Natural killer cell (primary cell): ENCODE results near the gene ZNF669. TPM values are rescaled to one million over a fixed set of nuclear protein-coding genes. Genes with fewer than 3 reads are reported as not detected.
A peak's percentile ranks its signal among the peaks of the same experiment; 100 is the strongest.

Source experiments
- ATAC-seq, 3 donors: fragments of 150-1000 bp in 2 of 3; fragments of 200-7000 bp in 1 of 3; cut with Tn5 transposase; 1 replicate in 1 of 3; 2 replicates in 2 of 3; pipeline ENCODE4 v1.10.0; 2021; ENCODE audit warnings: mild to moderate bottlenecking in 2 of 3, moderate library complexity in 2 of 3
- DNase-seq, 2 donors: peaks; one replicate each; pipeline versions ENCODE4 v3.0.0 to v3.0.0-alpha.2; 2013 to 2021; ENCODE audit warnings: mixed read lengths in 1 of 2
- H3K27ac ChIP-seq: one replicate; pipeline ENCODE4 v1.5.1; 2013; ENCODE audit warnings: mild to moderate bottlenecking, low read length
- H3K27me3 ChIP-seq: one replicate; pipeline ENCODE4 v1.6.1; 2013; ENCODE audit warnings: low read length; ENCODE audit not compliant: control insufficient read depth, insufficient read depth
- H3K36me3 ChIP-seq: one replicate; pipeline ENCODE4 v1.6.1; 2013; ENCODE audit warnings: low read length; ENCODE audit not compliant: control insufficient read depth, insufficient read depth
- H3K4me1 ChIP-seq: one replicate; pipeline ENCODE4 v1.6.1; 2013; ENCODE audit warnings: low read length; ENCODE audit not compliant: control insufficient read depth, insufficient read depth
- H3K4me3 ChIP-seq: one replicate; pipeline ENCODE4 v1.5.1; 2013; ENCODE audit warnings: low read length
- H3K9me3 ChIP-seq: one replicate; pipeline ENCODE4 v1.6.1; 2013; ENCODE audit warnings: low read length; ENCODE audit not compliant: control insufficient read depth, insufficient read depth
- H3K27ac Mint-ChIP-seq, 2 donors: one replicate each; pipeline ENCODE4 v1.8.0; 2022; ENCODE audit warnings: mild to moderate bottlenecking in 2 of 2, mixed read lengths in 2 of 2, moderate library complexity in 1 of 2
- H3K27me3 Mint-ChIP-seq, 2 donors: one replicate each; pipeline ENCODE4 v1.8.0; 2022; ENCODE audit warnings: low read depth in 2 of 2, mixed read lengths in 2 of 2
- H3K36me3 Mint-ChIP-seq: one replicate; pipeline ENCODE4 v1.8.0; 2022; ENCODE audit warnings: mixed read lengths
- H3K4me1 Mint-ChIP-seq, 2 donors: one replicate each; pipeline ENCODE4 v1.8.0; 2022; ENCODE audit warnings: mixed read lengths in 2 of 2
- H3K4me3 Mint-ChIP-seq: one replicate; pipeline ENCODE4 v1.8.0; 2022; ENCODE audit warnings: mild to moderate bottlenecking, moderate library complexity, mixed read lengths
- H3K9me3 Mint-ChIP-seq, 2 donors: one replicate each; pipeline ENCODE4 v1.8.0; 2022; ENCODE audit warnings: mixed read lengths in 2 of 2
- WGBS: methylation state at CpG from one replicate; pipeline ENCODE4 v1.1.7; 2013; ENCODE audit warnings: missing lambda C conversion rate; ENCODE audit not compliant: insufficient coverage; 5-methylcytosine and 5-hydroxymethylcytosine counted together
- intact Hi-C: fragments of 100-400 bp; cut with micrococcal nuclease; formaldehyde crosslinking; loops from one replicate; pipeline ENCODE4 v1.14.2; 2022
- total RNA-seq, 4 donors: library from RNA; stranded (reverse); fragments of 120-200 nt in 1 of 4; gene quantifications; one replicate each; pipeline versions ENCODE4 v1.2.3 to v1.2.4, GENCODE V29; 2013 to 2022
- TF ChIP-seq, protein P1 (sequence below): fragments of 200-600 bp; IDR thresholded peaks from one replicate; pipeline ENCODE4 v1.8.0; 2022; ENCODE audit warnings: antibody characterized with exemption

Gene ZNF669
- total RNA-seq, 3 donors from 2014 or later (not counting 1 experiment from before 2014, with no cell fraction given): 16.2 to 18.3 (median 17.0) TPM

DNA sequence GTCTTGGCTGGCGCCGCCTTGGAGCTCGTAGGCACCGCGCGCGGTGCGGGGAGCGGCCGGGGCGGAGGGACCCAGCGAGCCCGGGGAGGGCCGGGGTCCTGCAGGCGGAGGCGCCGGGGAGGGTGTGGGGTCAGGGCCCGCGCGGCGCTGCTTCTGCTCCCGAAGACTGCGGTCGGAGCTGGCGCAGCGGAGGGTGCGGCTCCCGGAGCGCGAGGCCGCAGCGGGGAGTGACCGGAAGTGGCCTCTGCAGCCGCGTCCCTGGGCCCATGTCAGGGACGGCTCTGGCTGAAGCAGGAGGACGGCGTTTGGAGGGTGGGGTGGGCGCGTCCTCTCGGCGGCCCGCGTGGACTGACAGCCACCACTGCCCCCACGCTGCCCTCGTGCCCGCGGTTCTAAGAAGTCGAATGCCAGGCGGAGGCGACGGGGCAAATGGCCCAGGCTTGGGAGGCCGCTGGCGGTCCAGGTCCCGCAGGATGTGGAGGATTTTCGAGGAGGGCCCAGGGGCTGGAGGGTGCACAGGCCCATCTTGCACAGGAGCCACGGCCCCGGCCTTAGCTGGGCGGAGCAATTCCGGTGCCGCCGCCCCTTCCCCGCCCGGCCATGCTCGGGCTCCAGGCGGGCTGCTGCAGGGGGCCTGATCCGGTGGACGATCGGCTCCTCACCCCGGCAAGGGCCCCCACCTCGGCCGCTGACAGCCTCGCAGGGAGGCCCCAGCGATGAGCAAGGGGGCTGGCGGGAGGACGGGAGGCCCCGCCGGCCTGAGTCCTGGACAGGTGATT is 7.7 kb upstream of the ZNF669 start:
- H3K27ac ChIP-seq: no peak overlapping the region
- H3K4me3 ChIP-seq: peak overlapping the region; percentile 35
- TF ChIP-seq, protein P1, sequence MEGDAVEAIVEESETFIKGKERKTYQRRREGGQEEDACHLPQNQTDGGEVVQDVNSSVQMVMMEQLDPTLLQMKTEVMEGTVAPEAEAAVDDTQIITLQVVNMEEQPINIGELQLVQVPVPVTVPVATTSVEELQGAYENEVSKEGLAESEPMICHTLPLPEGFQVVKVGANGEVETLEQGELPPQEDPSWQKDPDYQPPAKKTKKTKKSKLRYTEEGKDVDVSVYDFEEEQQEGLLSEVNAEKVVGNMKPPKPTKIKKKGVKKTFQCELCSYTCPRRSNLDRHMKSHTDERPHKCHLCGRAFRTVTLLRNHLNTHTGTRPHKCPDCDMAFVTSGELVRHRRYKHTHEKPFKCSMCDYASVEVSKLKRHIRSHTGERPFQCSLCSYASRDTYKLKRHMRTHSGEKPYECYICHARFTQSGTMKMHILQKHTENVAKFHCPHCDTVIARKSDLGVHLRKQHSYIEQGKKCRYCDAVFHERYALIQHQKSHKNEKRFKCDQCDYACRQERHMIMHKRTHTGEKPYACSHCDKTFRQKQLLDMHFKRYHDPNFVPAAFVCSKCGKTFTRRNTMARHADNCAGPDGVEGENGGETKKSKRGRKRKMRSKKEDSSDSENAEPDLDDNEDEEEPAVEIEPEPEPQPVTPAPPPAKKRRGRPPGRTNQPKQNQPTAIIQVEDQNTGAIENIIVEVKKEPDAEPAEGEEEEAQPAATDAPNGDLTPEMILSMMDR: no peak
- intact Hi-C loops: loop anchor here (5.0 kb wide), 1 partner anchor 420 kb away; no protein-coding TSS in a partner anchor
- no peaks in the 10 kb centered on the region for H3K9me3 Mint-ChIP-seq
- 5% methylated on average over 78 of the region's 78 CpGs for WGBS
- no peaks in the 10 kb centered on the region for H3K36me3 ChIP-seq
- peak; percentile 46 to 64 (median 56) for ATAC-seq
- peak overlapping the region; percentile 65 for H3K4me3 Mint-ChIP-seq
- peaks cover 39 to 41% of the 10 kb centered on the region in 2 donors for H3K27me3 Mint-ChIP-seq
- peaks cover 7 to 10% of the 10 kb centered on the region in 2 donors for H3K4me1 Mint-ChIP-seq
- no peak for DNase-seq
- H3K36me3 Mint-ChIP-seq: no peaks in the 10 kb centered on the region
- peaks cover 16% of the 10 kb centered on the region for H3K4me1 ChIP-seq
- H3K9me3 ChIP-seq: no peaks in the 10 kb centered on the region
- no peak overlapping the region for H3K27ac Mint-ChIP-seq
- peaks cover 27% of the 10 kb centered on the region for H3K27me3 ChIP-seq

DNA sequence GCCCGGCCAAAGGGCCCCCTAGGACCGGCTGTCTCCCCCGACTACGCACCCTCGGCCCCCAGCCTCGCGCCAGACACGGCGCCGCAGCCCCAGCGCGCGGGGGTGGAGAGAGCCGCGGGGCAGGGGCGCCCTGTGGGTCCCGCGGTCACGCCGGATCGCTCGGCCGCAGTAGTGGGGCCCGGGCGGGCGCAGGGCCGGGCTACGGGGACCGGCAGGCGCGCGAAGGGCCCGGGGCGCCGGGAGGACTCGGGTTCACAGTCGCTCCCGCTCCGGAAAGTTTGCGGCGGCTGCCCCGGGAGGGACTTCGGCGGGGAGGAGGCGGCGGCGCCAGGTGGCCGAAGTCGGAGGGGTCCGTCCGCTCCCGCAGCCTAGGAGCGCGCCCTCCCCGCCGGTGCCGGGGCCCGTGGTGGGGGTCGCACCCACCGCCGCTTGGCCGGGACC is 7.1 kb upstream of the ZNF669 start:
- peaks cover 27% of the 10 kb centered on the region for H3K27me3 ChIP-seq
- H3K27ac Mint-ChIP-seq: no peak overlapping the region
- intact Hi-C loops: loop anchor here (5.0 kb wide), 1 partner anchor 421 kb away; no protein-coding TSS in a partner anchor

DNA sequence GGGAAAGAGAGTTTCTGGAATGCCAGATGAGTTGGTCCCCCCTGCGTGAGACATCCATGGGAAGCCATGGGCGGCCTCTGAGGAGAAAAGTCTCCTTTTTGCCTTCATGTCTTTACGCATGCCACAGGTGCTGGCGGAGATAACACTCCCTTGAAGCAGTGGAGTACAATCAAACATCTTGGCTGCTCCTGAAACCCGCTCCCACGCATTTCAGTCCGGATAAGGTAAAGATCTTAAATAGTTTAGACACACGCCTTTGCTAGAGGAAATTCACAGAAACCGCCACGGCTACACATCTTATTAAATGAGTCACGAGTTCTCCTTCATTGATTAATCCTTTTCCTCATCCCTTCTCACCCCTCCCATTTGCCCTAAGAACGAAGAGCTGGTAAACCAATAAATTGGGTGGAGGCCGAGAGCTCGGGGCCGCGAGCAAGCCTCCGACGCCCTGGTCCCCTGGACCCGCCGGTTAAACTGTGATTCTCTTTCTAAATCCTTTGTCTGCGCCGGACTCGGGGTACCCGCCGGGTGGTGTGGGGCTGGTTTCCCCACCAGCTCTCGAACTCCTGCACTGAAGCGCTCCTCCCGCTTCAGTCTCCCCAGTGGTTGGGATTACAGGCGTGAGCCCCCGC is 6.6 kb upstream of the ZNF669 start:
- ATAC-seq (peak in 2 of 3 donors; percentile 4 to 45), DNase-seq (peak in 1 of 2 donors; percentile 32)
- H3K27ac ChIP-seq: no peak overlapping the region
- Mint-ChIP-seq H3K9me3 (no peaks in the 10 kb centered on the region), H3K4me1 (peaks cover 7 to 10% of the 10 kb centered on the region in 2 donors), H3K27me3 (peaks cover 39 to 41% of the 10 kb centered on the region in 2 donors), H3K4me3 (peak overlapping the region; percentile 80), H3K36me3 (no peaks in the 10 kb centered on the region), H3K27ac (no peak overlapping the region)
- H3K36me3 ChIP-seq: no peaks in the 10 kb centered on the region
- H3K9me3 ChIP-seq: no peaks in the 10 kb centered on the region
- H3K4me1 ChIP-seq: peaks cover 16% of the 10 kb centered on the region
- TF ChIP-seq, protein P1: no peak
- WGBS: 20% methylated on average over 30 of the region's 30 CpGs
- peaks cover 27% of the 10 kb centered on the region for H3K27me3 ChIP-seq
- intact Hi-C loops: loop anchor here (5.0 kb wide), 1 partner anchor 422 kb away; no protein-coding TSS in a partner anchor
- H3K4me3 ChIP-seq: peak overlapping the region; percentile 2

More for the DNA sequence above, 7.1 kb upstream of the ZNF669 start:
- Mint-ChIP-seq H3K4me3 (peak overlapping the region; percentile 80), H3K9me3 (no peaks in the 10 kb centered on the region), H3K36me3 (no peaks in the 10 kb centered on the region), H3K4me1 (peaks cover 7 to 10% of the 10 kb centered on the region in 2 donors), H3K27me3 (peaks cover 39 to 41% of the 10 kb centered on the region in 2 donors)
- H3K36me3 ChIP-seq: no peaks in the 10 kb centered on the region
- no peaks in the 10 kb centered on the region for H3K9me3 ChIP-seq
- ATAC-seq (peak in 2 of 3 donors; percentile 47 to 58), DNase-seq (no peak)
- TF ChIP-seq, protein P1: no peak
- no peak overlapping the region for H3K27ac ChIP-seq
- H3K4me1 ChIP-seq: peaks cover 16% of the 10 kb centered on the region
- H3K4me3 ChIP-seq: peak overlapping the region; percentile 2
- WGBS: 2% methylated on average over 62 of the region's 62 CpGs
